ENCODE data around the gene SLC39A3. TPM values are rescaled to one million over a fixed set of nuclear protein-coding genes. Genes with fewer than 3 reads are reported as not detected.

SLC39A3 gene
- total RNA-seq, 1 experiment from 2014 or later, result 39.1 TPM

DNA sequence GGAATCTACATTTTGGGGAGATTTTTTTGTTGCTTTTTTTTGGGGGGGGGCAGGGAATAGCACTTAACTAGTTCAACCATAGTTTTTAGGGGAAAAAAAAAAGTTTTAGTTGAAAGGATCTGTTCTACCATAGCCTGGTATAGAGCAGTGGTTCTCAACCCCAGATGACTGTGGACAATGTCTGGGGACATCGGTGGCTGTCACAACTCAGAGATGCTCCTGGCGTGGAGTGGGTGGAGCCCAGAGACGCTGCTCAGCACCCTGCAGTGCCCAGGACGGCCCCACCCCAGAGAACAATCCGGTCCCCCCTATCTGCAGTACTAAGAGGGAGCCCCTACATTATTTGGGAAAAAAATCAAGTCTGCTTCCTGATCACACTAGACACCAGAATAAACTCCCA is 45.6 kb downstream of the SLC39A3 start:
- Histone ChIP-seq H3K9me2 (ENCODE audit: insufficient read depth) (no peaks in the 10 kb centered on the region), H3K79me2 (ENCODE audit: insufficient read depth, low read length) (no peaks in the 10 kb centered on the region), H4K20me1 (ENCODE audit: insufficient read depth) (no peaks in the 10 kb centered on the region), H3K27ac (ENCODE audit: low read depth, low read length) (no peak overlapping the region), H3K27me3 (ENCODE audit: insufficient read depth, low read length) (no peaks in the 10 kb centered on the region), H3K4me3 (replicated peaks in 1 of 2; ENCODE audit: low read depth in 1 of 2, low read length in 2 of 2) (no peak overlapping the region), H3K36me3 (ENCODE audit: control insufficient read depth in 1 of 2, insufficient read depth in 2 of 2, low read length in 2 of 2) (no peaks in the 10 kb centered on the region), H3K9ac (ENCODE audit: low read length) (no peak overlapping the region), H3K4me2 (ENCODE audit: low read length) (no peak overlapping the region), H3K9me3 (ENCODE audit: control insufficient read depth in 1 of 2, insufficient read depth in 1 of 2, low read depth in 1 of 2, low read length in 2 of 2) (no peaks in the 10 kb centered on the region), H3K4me1 (ENCODE audit: control insufficient read depth in 1 of 2, insufficient read depth in 2 of 2, low read length in 2 of 2) (no peaks in the 10 kb centered on the region), H2AFZ (ENCODE audit: low read depth, low read length, poor library complexity, severe bottlenecking) (no peak overlapping the region)
- CTCF ChIA-PET, result no interaction called here
- no peak for TF ChIP-seq TCF7L2 (IDR thresholded peaks at IDR 0.05; ENCODE audit: borderline replicate concordance, extremely low read depth, insufficient read depth, insufficient read length)
- no peak for TF ChIP-seq SIN3A (IDR thresholded peaks at IDR 0.05; ENCODE audit: low read depth)
- TF ChIP-seq EGR1 (IDR thresholded peaks at IDR 0.05; ENCODE audit: low read depth), result no peak
- no peak for TF ChIP-seq POLR2A (IDR thresholded peaks at IDR 0.05; ENCODE audit: borderline replicate concordance, extremely low read depth, insufficient read depth, insufficient read length)
- no peak for TF ChIP-seq ZFX (IDR thresholded peaks at IDR 0.05)
- no peak for TF ChIP-seq FOSL1 (IDR thresholded peaks at IDR 0.05; ENCODE audit: low read depth)
- no peak for TF ChIP-seq CBX3 (IDR thresholded peaks at IDR 0.05; ENCODE audit: low read depth)
- TF ChIP-seq, protein P1, sequence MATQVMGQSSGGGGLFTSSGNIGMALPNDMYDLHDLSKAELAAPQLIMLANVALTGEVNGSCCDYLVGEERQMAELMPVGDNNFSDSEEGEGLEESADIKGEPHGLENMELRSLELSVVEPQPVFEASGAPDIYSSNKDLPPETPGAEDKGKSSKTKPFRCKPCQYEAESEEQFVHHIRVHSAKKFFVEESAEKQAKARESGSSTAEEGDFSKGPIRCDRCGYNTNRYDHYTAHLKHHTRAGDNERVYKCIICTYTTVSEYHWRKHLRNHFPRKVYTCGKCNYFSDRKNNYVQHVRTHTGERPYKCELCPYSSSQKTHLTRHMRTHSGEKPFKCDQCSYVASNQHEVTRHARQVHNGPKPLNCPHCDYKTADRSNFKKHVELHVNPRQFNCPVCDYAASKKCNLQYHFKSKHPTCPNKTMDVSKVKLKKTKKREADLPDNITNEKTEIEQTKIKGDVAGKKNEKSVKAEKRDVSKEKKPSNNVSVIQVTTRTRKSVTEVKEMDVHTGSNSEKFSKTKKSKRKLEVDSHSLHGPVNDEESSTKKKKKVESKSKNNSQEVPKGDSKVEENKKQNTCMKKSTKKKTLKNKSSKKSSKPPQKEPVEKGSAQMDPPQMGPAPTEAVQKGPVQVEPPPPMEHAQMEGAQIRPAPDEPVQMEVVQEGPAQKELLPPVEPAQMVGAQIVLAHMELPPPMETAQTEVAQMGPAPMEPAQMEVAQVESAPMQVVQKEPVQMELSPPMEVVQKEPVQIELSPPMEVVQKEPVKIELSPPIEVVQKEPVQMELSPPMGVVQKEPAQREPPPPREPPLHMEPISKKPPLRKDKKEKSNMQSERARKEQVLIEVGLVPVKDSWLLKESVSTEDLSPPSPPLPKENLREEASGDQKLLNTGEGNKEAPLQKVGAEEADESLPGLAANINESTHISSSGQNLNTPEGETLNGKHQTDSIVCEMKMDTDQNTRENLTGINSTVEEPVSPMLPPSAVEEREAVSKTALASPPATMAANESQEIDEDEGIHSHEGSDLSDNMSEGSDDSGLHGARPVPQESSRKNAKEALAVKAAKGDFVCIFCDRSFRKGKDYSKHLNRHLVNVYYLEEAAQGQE (IDR thresholded peaks at IDR 0.05; ENCODE audit: low read depth), result no peak
- no peak for TF ChIP-seq SP1 (IDR thresholded peaks at IDR 0.05; ENCODE audit: low read depth)
- TF ChIP-seq ZBTB33 (IDR thresholded peaks at IDR 0.05; ENCODE audit: extremely low read depth, insufficient replicate concordance, low read length), result no peak
- no peak for TF ChIP-seq SRF (IDR thresholded peaks at IDR 0.05; ENCODE audit: low read depth)
- TF ChIP-seq EZH2phosphoT487 (IDR thresholded peaks at IDR 0.05; ENCODE audit: borderline replicate concordance), result no peak
- no peak for TF ChIP-seq POLR2AphosphoS5 (IDR thresholded peaks at IDR 0.05; ENCODE audit: low read depth, low read length)
- POLR2A ChIA-PET, result no interaction called here
- ATAC-seq (no peak), DNase-seq (ENCODE audit: low read depth, low spot score) (no peak)
- intact Hi-C loops (cut with micrococcal nuclease), result no loop called here
- RAD21 ChIA-PET (ENCODE audit: low non-redundant PET in 1 of 2, low total read pairs in 2 of 2, uncharacterized antibody in 2 of 2, unreplicated experiment in 2 of 2), result no interaction called here
- no TSS peak for BruUV-seq (replicated peaks)

All from HCT116 (cell line).